Measurements from ENCODE around the gene CDK11B. TPM values are rescaled to one million over a fixed set of nuclear protein-coding genes. Genes with fewer than 3 reads are reported as not detected.
"Not testable (repeated sequence)": the region's sequence is repeated elsewhere in the genome, so short reads cannot be mapped to it uniquely, and the experiment has no call there.

CDK11B gene
- total and polyA plus RNA-seq, 3 experiments from 2014 or later, result 18.3 to 45.6 (median 42.2) TPM

GRCh38 chr1:1669468-1670440, 10.9 kb upstream of the CDK11B start:
- POLR2A ChIA-PET, result no interaction called here
- H3K27me3 ChIP-seq (ENCODE audit: insufficient read depth, low read length, poor library complexity, severe bottlenecking), result no peaks in the 10 kb centered on the region
- peaks cover 11% of the 10 kb centered on the region for H3K36me3 ChIP-seq (ENCODE audit: insufficient read depth, low read length)
- Mint-ChIP-seq H3K4me1 (peaks cover 0 to 5% (median 4%) of the 10 kb centered on the region in 3 donors), H3K27me3 (no peaks in the 10 kb centered on the region), H3K36me3 (peaks cover 3 to 63% (median 4%) of the 10 kb centered on the region in 3 donors), H3K4me3 (no peak overlapping the region), H3K27ac (peak overlapping the region in 2 of 8 donors; percentile 66 to 78), H3K9me3 (no peaks in the 10 kb centered on the region)
- H3K4me1 ChIP-seq (ENCODE audit: insufficient read depth, low read length), result no peaks in the 10 kb centered on the region
- H3K9me3 ChIP-seq (ENCODE audit: low read length), result no peaks in the 10 kb centered on the region
- H3K27ac ChIP-seq (ENCODE audit: low read depth, low read length), result no peak overlapping the region
- CTCF ChIA-PET, result interaction anchor here (1.1 kb wide), 1 partner anchor 9 kb away, joined by 3 read pairs; no protein-coding TSS in a partner anchor
- DNase-seq, result no peak
- no peak overlapping the region for H3K4me3 ChIP-seq (ENCODE audit: low read length)

GRCh38 chr1:1666526-1666925, 7.7 kb upstream of the CDK11B start:
- no peaks in the 10 kb centered on the region for H3K27me3 Mint-ChIP-seq
- Histone ChIP-seq H3K4me1 (ENCODE audit: insufficient read depth, low read length) (no peaks in the 10 kb centered on the region), H3K4me3 (ENCODE audit: low read length) (no peak overlapping the region), H3K36me3 (ENCODE audit: insufficient read depth, low read length) (peaks cover 11% of the 10 kb centered on the region), H3K27me3 (ENCODE audit: insufficient read depth, low read length, poor library complexity, severe bottlenecking) (no peaks in the 10 kb centered on the region), H3K9me3 (ENCODE audit: low read length) (no peaks in the 10 kb centered on the region), H3K27ac (ENCODE audit: low read depth, low read length) (no peak overlapping the region)
- POLR2A ChIA-PET, result no interaction called here
- peaks cover 3 to 7% (median 3%) of the 10 kb centered on the region in 3 donors for H3K4me1 Mint-ChIP-seq
- peak overlapping the region in 1 of 8 donors; percentile 11 for H3K27ac Mint-ChIP-seq
- no peaks in the 10 kb centered on the region for H3K9me3 Mint-ChIP-seq
- H3K36me3 Mint-ChIP-seq, result peaks cover 3 to 46% (median 4%) of the 10 kb centered on the region in 3 donors
- DNase-seq, result no peak
- H3K4me3 Mint-ChIP-seq, result no peak overlapping the region
- CTCF ChIA-PET, result interaction anchor here (1.6 kb wide), 1 partner anchor 45 kb away, joined by 4 read pairs; no protein-coding TSS in a partner anchor

GRCh38 chr1:1665815-1666251, 7.0 kb upstream of the CDK11B start:
- H3K4me3 ChIP-seq (ENCODE audit: low read length), result no peak overlapping the region
- H3K27ac Mint-ChIP-seq, result peak overlapping the region in 1 of 8 donors; percentile 70
- CTCF ChIA-PET, result interaction anchor here (1.6 kb wide), 1 partner anchor 44 kb away, joined by 4 read pairs; no protein-coding TSS in a partner anchor
- H3K4me1 Mint-ChIP-seq, result peaks cover 3 to 8% (median 7%) of the 10 kb centered on the region in 3 donors
- H3K27me3 Mint-ChIP-seq, result no peaks in the 10 kb centered on the region
- no peaks in the 10 kb centered on the region for H3K27me3 ChIP-seq (ENCODE audit: insufficient read depth, low read length, poor library complexity, severe bottlenecking)
- no peaks in the 10 kb centered on the region for H3K4me1 ChIP-seq (ENCODE audit: insufficient read depth, low read length)
- peaks cover 3 to 39% (median 4%) of the 10 kb centered on the region in 3 donors for H3K36me3 Mint-ChIP-seq
- peak in 1 of 5 donors; percentile 25 for DNase-seq
- no peak overlapping the region for H3K4me3 Mint-ChIP-seq
- no peak overlapping the region for H3K27ac ChIP-seq (ENCODE audit: low read depth, low read length)
- H3K9me3 ChIP-seq (ENCODE audit: low read length), result no peaks in the 10 kb centered on the region
- POLR2A ChIA-PET, result no interaction called here
- no peaks in the 10 kb centered on the region for H3K9me3 Mint-ChIP-seq
- H3K36me3 ChIP-seq (ENCODE audit: insufficient read depth, low read length), result peaks cover 11% of the 10 kb centered on the region

GRCh38 chr1:1664941-1665814, 6.4 kb upstream of the CDK11B start:
- H3K4me1 ChIP-seq (ENCODE audit: insufficient read depth, low read length), result no peaks in the 10 kb centered on the region
- CTCF ChIA-PET, result interaction anchor here (1.6 kb wide), 1 partner anchor 43 kb away, joined by 4 read pairs; no protein-coding TSS in a partner anchor
- H3K27me3 Mint-ChIP-seq, result no peaks in the 10 kb centered on the region
- peaks cover 3 to 8% (median 7%) of the 10 kb centered on the region in 3 donors for H3K4me1 Mint-ChIP-seq
- no peak for DNase-seq
- H3K36me3 ChIP-seq (ENCODE audit: insufficient read depth, low read length), result peaks cover 11% of the 10 kb centered on the region
- no peak overlapping the region for H3K4me3 Mint-ChIP-seq
- H3K27me3 ChIP-seq (ENCODE audit: insufficient read depth, low read length, poor library complexity, severe bottlenecking), result no peaks in the 10 kb centered on the region
- H3K9me3 ChIP-seq (ENCODE audit: low read length), result no peaks in the 10 kb centered on the region
- H3K27ac Mint-ChIP-seq, result peak overlapping the region in 1 of 8 donors; percentile 93
- no peak overlapping the region for H3K4me3 ChIP-seq (ENCODE audit: low read length)
- POLR2A ChIA-PET, result no interaction called here
- no peaks in the 10 kb centered on the region for H3K9me3 Mint-ChIP-seq
- no peak overlapping the region for H3K27ac ChIP-seq (ENCODE audit: low read depth, low read length)
- peaks cover 3 to 36% (median 4%) of the 10 kb centered on the region in 3 donors for H3K36me3 Mint-ChIP-seq

- H3K4me1 Mint-ChIP-seq, POLR2A ChIA-PET: not testable (repeated sequence)
Observed at GRCh38 chr1:1664318-1664717, 5.5 kb upstream of the CDK11B start.

GRCh38 chr1:1662830-1663560, 4.2 kb upstream of the CDK11B start:
- CTCF ChIA-PET; H3K27me3 Mint-ChIP-seq; H3K9me3 Mint-ChIP-seq; DNase-seq; H3K27ac ChIP-seq (ENCODE audit: low read depth, low read length); H3K4me3 Mint-ChIP-seq; H3K4me1 ChIP-seq (ENCODE audit: insufficient read depth, low read length); H3K9me3 ChIP-seq (ENCODE audit: low read length); H3K4me3 ChIP-seq (ENCODE audit: low read length); POLR2A ChIA-PET; H3K27me3 ChIP-seq (ENCODE audit: insufficient read depth, low read length, poor library complexity, severe bottlenecking): not testable (repeated sequence)
- peaks cover 11% of the 10 kb centered on the region for H3K36me3 ChIP-seq (ENCODE audit: insufficient read depth, low read length)
- H3K4me1 Mint-ChIP-seq, result peaks cover 7 to 13% (median 8%) of the 10 kb centered on the region in 3 donors
- peak overlapping the region in 4 of 8 donors; percentile 61 to 83 (median 64) for H3K27ac Mint-ChIP-seq
- H3K36me3 Mint-ChIP-seq, result peaks cover 3 to 24% (median 4%) of the 10 kb centered on the region in 3 donors

More at GRCh38 chr1:1664318-1664717, 5.5 kb upstream of the CDK11B start:
- H3K27ac ChIP-seq (ENCODE audit: low read depth, low read length); H3K27me3 Mint-ChIP-seq; DNase-seq; H3K4me3 ChIP-seq (ENCODE audit: low read length); H3K4me1 ChIP-seq (ENCODE audit: insufficient read depth, low read length); H3K27ac Mint-ChIP-seq; H3K4me3 Mint-ChIP-seq; H3K27me3 ChIP-seq (ENCODE audit: insufficient read depth, low read length, poor library complexity, severe bottlenecking); H3K9me3 Mint-ChIP-seq; CTCF ChIA-PET; H3K9me3 ChIP-seq (ENCODE audit: low read length): not testable (repeated sequence)
- peaks cover 3 to 28% (median 4%) of the 10 kb centered on the region in 3 donors for H3K36me3 Mint-ChIP-seq
- peaks cover 11% of the 10 kb centered on the region for H3K36me3 ChIP-seq (ENCODE audit: insufficient read depth, low read length)

- DNase-seq; H3K9me3 Mint-ChIP-seq; H3K4me3 ChIP-seq (ENCODE audit: low read length); H3K9me3 ChIP-seq (ENCODE audit: low read length); CTCF ChIA-PET; H3K27me3 ChIP-seq (ENCODE audit: insufficient read depth, low read length, poor library complexity, severe bottlenecking); H3K4me3 Mint-ChIP-seq; H3K27me3 Mint-ChIP-seq; H3K27ac Mint-ChIP-seq; H3K27ac ChIP-seq (ENCODE audit: low read depth, low read length); POLR2A ChIA-PET; H3K4me1 ChIP-seq (ENCODE audit: insufficient read depth, low read length): not testable (repeated sequence)
- peaks cover under 1 to 22% (median 1%) of the 10 kb centered on the region in 3 donors for H3K36me3 Mint-ChIP-seq
- H3K4me1 Mint-ChIP-seq, result peaks cover 6 to 12% (median 7%) of the 10 kb centered on the region in 3 donors
- H3K36me3 ChIP-seq (ENCODE audit: insufficient read depth, low read length), result peaks cover 11% of the 10 kb centered on the region
Observed at GRCh38 chr1:1662392-1662791, 3.6 kb upstream of the CDK11B start.
